ENCODE results near the gene MAB21L4. TPM values are rescaled to one million over a fixed set of nuclear protein-coding genes. Genes with fewer than 3 reads are reported as not detected.

The MAB21L4 gene
- total RNA-seq, 1 experiment from 2014 or later, result 69.9 TPM

DNA sequence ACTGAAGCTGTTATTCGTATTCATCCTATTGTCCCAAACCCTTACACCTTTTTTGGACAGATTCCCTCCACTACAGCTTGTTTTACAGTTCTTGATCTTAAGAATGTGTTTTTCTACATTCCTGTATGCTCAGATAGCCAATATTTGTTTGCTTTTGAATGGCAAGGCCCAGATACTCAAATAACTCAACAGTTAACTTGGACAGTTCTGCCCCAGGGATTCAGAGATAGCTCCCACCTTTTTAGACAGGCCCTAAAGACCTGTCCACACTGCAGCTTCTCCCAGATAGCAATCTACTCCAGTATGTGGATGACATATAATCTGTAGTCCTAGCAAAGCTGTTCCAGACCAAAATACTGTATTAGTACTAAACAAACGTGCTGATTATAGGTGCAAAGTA lies 34.4 kb downstream of the MAB21L4 start:
- TF ChIP-seq, protein P1, sequence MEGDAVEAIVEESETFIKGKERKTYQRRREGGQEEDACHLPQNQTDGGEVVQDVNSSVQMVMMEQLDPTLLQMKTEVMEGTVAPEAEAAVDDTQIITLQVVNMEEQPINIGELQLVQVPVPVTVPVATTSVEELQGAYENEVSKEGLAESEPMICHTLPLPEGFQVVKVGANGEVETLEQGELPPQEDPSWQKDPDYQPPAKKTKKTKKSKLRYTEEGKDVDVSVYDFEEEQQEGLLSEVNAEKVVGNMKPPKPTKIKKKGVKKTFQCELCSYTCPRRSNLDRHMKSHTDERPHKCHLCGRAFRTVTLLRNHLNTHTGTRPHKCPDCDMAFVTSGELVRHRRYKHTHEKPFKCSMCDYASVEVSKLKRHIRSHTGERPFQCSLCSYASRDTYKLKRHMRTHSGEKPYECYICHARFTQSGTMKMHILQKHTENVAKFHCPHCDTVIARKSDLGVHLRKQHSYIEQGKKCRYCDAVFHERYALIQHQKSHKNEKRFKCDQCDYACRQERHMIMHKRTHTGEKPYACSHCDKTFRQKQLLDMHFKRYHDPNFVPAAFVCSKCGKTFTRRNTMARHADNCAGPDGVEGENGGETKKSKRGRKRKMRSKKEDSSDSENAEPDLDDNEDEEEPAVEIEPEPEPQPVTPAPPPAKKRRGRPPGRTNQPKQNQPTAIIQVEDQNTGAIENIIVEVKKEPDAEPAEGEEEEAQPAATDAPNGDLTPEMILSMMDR (IDR thresholded peaks at IDR 0.05; ENCODE audit: insufficient read depth in 1 of 2, low read depth in 1 of 2, low read length in 1 of 2, severe bottlenecking in 1 of 2, unreplicated experiment in 1 of 2), result no peak
- H3K27ac Mint-ChIP-seq (ENCODE audit: unreplicated experiment), result no peak overlapping the region

DNA sequence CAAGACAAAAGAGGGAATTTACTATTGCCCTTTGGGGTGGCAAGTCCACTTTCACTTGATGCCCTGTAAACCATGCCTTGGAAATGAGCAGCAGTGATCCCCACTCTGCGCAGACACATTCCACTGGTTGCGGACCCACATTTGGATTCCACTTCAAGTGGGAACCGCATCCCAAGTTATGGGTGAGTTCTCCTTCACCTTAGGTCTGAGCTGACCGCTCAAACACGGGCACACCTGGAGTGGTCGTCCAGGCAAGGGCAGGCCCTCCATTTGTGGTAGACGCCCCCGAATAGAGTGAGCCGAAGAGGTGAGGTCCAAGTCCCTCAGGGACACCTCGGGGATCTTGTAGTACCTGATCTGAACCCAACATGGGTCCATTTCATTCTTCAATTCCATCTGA lies 37.1 kb downstream of the MAB21L4 start:
- H3K36me3 ChIP-seq (ENCODE audit: control insufficient read depth, insufficient read depth, low read length), result no peaks in the 10 kb centered on the region
- POLR2A ChIA-PET, result no interaction called here
- Mint-ChIP-seq H3K27ac (ENCODE audit: unreplicated experiment) (no peak overlapping the region), H3K4me3 (ENCODE audit: unreplicated experiment) (no peak overlapping the region), H3K4me1 (ENCODE audit: low read depth, unreplicated experiment) (peaks cover 13% of the 10 kb centered on the region), H3K27me3 (ENCODE audit: insufficient read depth, unreplicated experiment) (no peaks in the 10 kb centered on the region), H3K36me3 (ENCODE audit: insufficient read depth, unreplicated experiment) (no peaks in the 10 kb centered on the region), H3K9me3 (ENCODE audit: unreplicated experiment) (no peaks in the 10 kb centered on the region)
- H3K27me3 ChIP-seq (replicated peaks; ENCODE audit: control insufficient read depth, insufficient read depth, low read length), result no peaks in the 10 kb centered on the region
- CTCF ChIA-PET, result no interaction called here
- no peak for DNase-seq
- H3K4me1 ChIP-seq, result peaks cover 25% of the 10 kb centered on the region
- no peak overlapping the region for H3K4me3 ChIP-seq (ENCODE audit: low read depth, low read length)
- TF ChIP-seq, protein P1 (IDR thresholded peaks at IDR 0.05; ENCODE audit: insufficient read depth in 1 of 2, low read depth in 1 of 2, low read length in 1 of 2, severe bottlenecking in 1 of 2, unreplicated experiment in 1 of 2), result no peak
- BruUV-seq (replicated peaks), result no TSS peak
- intact Hi-C loops (cut with micrococcal nuclease; ENCODE audit: unreplicated experiment), result no loop called here
- H3K9me3 ChIP-seq, result no peaks in the 10 kb centered on the region

More for the DNA sequence above, 34.4 kb downstream of the MAB21L4 start:
- Histone ChIP-seq H3K4me1 (peaks cover 25% of the 10 kb centered on the region), H3K36me3 (ENCODE audit: control insufficient read depth, insufficient read depth, low read length) (no peaks in the 10 kb centered on the region), H3K4me3 (ENCODE audit: low read depth, low read length) (no peak overlapping the region), H3K27me3 (replicated peaks; ENCODE audit: control insufficient read depth, insufficient read depth, low read length) (no peaks in the 10 kb centered on the region), H3K9me3 (no peaks in the 10 kb centered on the region)
- no peaks in the 10 kb centered on the region for H3K9me3 Mint-ChIP-seq (ENCODE audit: unreplicated experiment)
- H3K36me3 Mint-ChIP-seq (ENCODE audit: insufficient read depth, unreplicated experiment), result no peaks in the 10 kb centered on the region
- BruUV-seq (replicated peaks), result no TSS peak
- H3K4me3 Mint-ChIP-seq (ENCODE audit: unreplicated experiment), result no peak overlapping the region
- ChIA-PET CTCF (interaction anchor here (1.3 to 1.4 kb wide), 2 partner anchors 10 to 37 kb away, joined by 5 to 7 read pairs; no protein-coding TSS in a partner anchor), POLR2A (interaction anchor here (1.2 kb wide), 1 partner anchor 35 kb away, joined by 10 read pairs; the partner anchor contains the start of gene MAB21L4)
- intact Hi-C loops (cut with micrococcal nuclease; ENCODE audit: unreplicated experiment), result no loop called here
- H3K27me3 Mint-ChIP-seq (ENCODE audit: insufficient read depth, unreplicated experiment), result no peaks in the 10 kb centered on the region
- peaks cover 20% of the 10 kb centered on the region for H3K4me1 Mint-ChIP-seq (ENCODE audit: low read depth, unreplicated experiment)
- peak in 1 of 2 experiments; percentile 30 for DNase-seq

DNA sequence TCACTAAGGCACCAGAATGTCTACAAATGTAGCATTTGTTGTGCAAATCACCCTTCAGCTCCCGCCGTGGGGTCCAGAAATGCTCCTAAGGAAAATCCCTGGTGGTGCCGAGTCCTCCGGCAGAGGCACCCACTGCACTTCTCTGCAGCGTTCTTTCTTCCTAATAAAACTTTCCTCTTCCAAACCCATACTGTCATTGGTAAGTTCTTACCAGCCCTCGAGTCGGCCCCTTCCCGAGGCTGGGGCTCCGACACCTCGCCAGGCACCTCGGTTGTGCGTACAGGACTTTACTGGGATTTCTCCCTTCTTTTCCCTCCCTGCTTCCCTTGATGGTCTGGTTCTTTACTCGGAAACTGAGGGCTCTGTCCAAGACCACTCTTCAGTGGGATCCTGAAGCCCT lies 37.6 kb downstream of the MAB21L4 start:
- no peaks in the 10 kb centered on the region for H3K36me3 ChIP-seq (ENCODE audit: control insufficient read depth, insufficient read depth, low read length)
- no peak for DNase-seq
- Mint-ChIP-seq H3K4me3 (ENCODE audit: unreplicated experiment) (no peak overlapping the region), H3K4me1 (ENCODE audit: low read depth, unreplicated experiment) (peaks cover 13% of the 10 kb centered on the region), H3K27me3 (ENCODE audit: insufficient read depth, unreplicated experiment) (no peaks in the 10 kb centered on the region), H3K9me3 (ENCODE audit: unreplicated experiment) (no peaks in the 10 kb centered on the region), H3K27ac (ENCODE audit: unreplicated experiment) (peak overlapping the region; percentile 89), H3K36me3 (ENCODE audit: insufficient read depth, unreplicated experiment) (no peaks in the 10 kb centered on the region)
- intact Hi-C loops (cut with micrococcal nuclease; ENCODE audit: unreplicated experiment), result no loop called here
- no peaks in the 10 kb centered on the region for H3K27me3 ChIP-seq (replicated peaks; ENCODE audit: control insufficient read depth, insufficient read depth, low read length)
- no TSS peak for BruUV-seq (replicated peaks)
- no peak overlapping the region for H3K4me3 ChIP-seq (ENCODE audit: low read depth, low read length)
- ChIA-PET POLR2A (interaction anchor here (1.1 kb wide), 1 partner anchor 18 kb away, joined by 3 read pairs; no protein-coding TSS in a partner anchor), CTCF (interaction anchor here (1.4 to 1.5 kb wide), 2 partner anchors 40 to 220 kb away, joined by 3 to 9 read pairs; no protein-coding TSS in a partner anchor)
- TF ChIP-seq, protein P1 (IDR thresholded peaks at IDR 0.05; ENCODE audit: insufficient read depth in 1 of 2, low read depth in 1 of 2, low read length in 1 of 2, severe bottlenecking in 1 of 2, unreplicated experiment in 1 of 2), result no peak
- H3K9me3 ChIP-seq, result no peaks in the 10 kb centered on the region
- H3K4me1 ChIP-seq, result peaks cover 25% of the 10 kb centered on the region

Data from Caco-2 (cell line).